Lower lobe of right lung (tissue), 2 donors: ENCODE data around the gene RBM22. TPM values are rescaled to one million over a fixed set of nuclear protein-coding genes. Genes with fewer than 3 reads are reported as not detected.

Experiments
- ATAC-seq, 2 donors: fragments of 200-7000 bp; cut with Tn5 transposase; one replicate each; pipeline ENCODE4 v1.9.1; 2020 to 2022; ENCODE audit warnings: mild to moderate bottlenecking in 2 of 2, moderate library complexity in 2 of 2
- DNase-seq: peaks from one replicate; pipeline ENCODE4 v3.0.0-alpha.2; 2020
- H3K27ac ChIP-seq: fragments of 200-600 bp; one replicate; pipeline ENCODE4 v1.8.0; 2022
- H3K27me3 ChIP-seq: fragments of 200-600 bp; one replicate; pipeline ENCODE4 v1.8.0; 2022; ENCODE audit warnings: low read depth
- H3K36me3 ChIP-seq: fragments of 200-600 bp; one replicate; pipeline ENCODE4 v1.8.0; 2022; ENCODE audit warnings: mild to moderate bottlenecking
- H3K4me1 ChIP-seq: fragments of 200-600 bp; one replicate; pipeline ENCODE4 v1.8.0; 2022
- H3K4me3 ChIP-seq: fragments of 200-600 bp; one replicate; pipeline ENCODE4 v1.8.0; 2022; ENCODE audit warnings: mild to moderate bottlenecking
- H3K9me3 ChIP-seq: fragments of 200-600 bp; one replicate; pipeline ENCODE4 v1.8.0; 2022
- CTCF ChIP-seq: fragments of 200-600 bp; IDR thresholded peaks from one replicate; pipeline ENCODE4 v1.8.0; 2022; ENCODE audit warnings: antibody characterized with exemption, mild to moderate bottlenecking
- intact Hi-C: fragments of 100-400 bp; cut with DNase I; formaldehyde crosslinking; loops from one replicate; pipeline ENCODE4 v1.11.0; 2022
- total RNA-seq: library from RNA; stranded (reverse); fragmentation: NEBNext Ultra II Directional; extraction: Animal tissue kit (Norgen Biotek cat#: 25700); gene quantifications from one replicate; pipeline ENCODE4 v1.2.1, GENCODE V29; 2021
- donor health status: DM: no; HTN: yes; CAD: no; lungs with severe emphysema.

The RBM22 gene
- total RNA-seq, 1 donor from 2014 or later: 46.8 TPM

- H3K9me3 ChIP-seq: no peaks in the 10 kb centered on the region
- no peak overlapping the region for H3K27ac ChIP-seq
- no peak for TF ChIP-seq CTCF
- H3K27me3 ChIP-seq: no peaks in the 10 kb centered on the region
- H3K4me3 ChIP-seq: no peak overlapping the region
- no peak for ATAC-seq
- no peak for DNase-seq
- intact Hi-C loops: no loop called here
- peaks cover 64% of the 10 kb centered on the region for H3K36me3 ChIP-seq
- H3K4me1 ChIP-seq: no peaks in the 10 kb centered on the region
Measured at GRCh38 chr5:150690760-150691159, 10.1 kb downstream of the RBM22 start.

- DNase-seq (no peak), ATAC-seq (no peak)
- no peak overlapping the region for H3K27ac ChIP-seq
- intact Hi-C loops: no loop called here
- no peaks in the 10 kb centered on the region for H3K27me3 ChIP-seq
- no peaks in the 10 kb centered on the region for H3K4me1 ChIP-seq
- H3K4me3 ChIP-seq: no peak overlapping the region
- H3K36me3 ChIP-seq: peaks cover 47% of the 10 kb centered on the region
- no peak for TF ChIP-seq CTCF
- no peaks in the 10 kb centered on the region for H3K9me3 ChIP-seq
Measured at GRCh38 chr5:150689120-150689519, 11.7 kb downstream of the RBM22 start.

GRCh38 chr5:150676578-150676977, 24.3 kb downstream of the RBM22 start:
- peaks cover 18% of the 10 kb centered on the region for H3K4me1 ChIP-seq
- intact Hi-C loops: no loop called here
- H3K27ac ChIP-seq: no peak overlapping the region
- no peak overlapping the region for H3K4me3 ChIP-seq
- no peak for DNase-seq
- H3K9me3 ChIP-seq: no peaks in the 10 kb centered on the region
- peaks cover 3% of the 10 kb centered on the region for H3K27me3 ChIP-seq
- no peak for ATAC-seq
- H3K36me3 ChIP-seq: no peaks in the 10 kb centered on the region
- no peak for TF ChIP-seq CTCF

GRCh38 chr5:150675069-150675468, 25.8 kb downstream of the RBM22 start:
- ATAC-seq: no peak
- Histone ChIP-seq H3K27ac (no peak overlapping the region), H3K36me3 (no peaks in the 10 kb centered on the region), H3K4me3 (no peak overlapping the region), H3K9me3 (no peaks in the 10 kb centered on the region), H3K27me3 (peaks cover 9% of the 10 kb centered on the region), H3K4me1 (peaks cover 23% of the 10 kb centered on the region)
- no peak for DNase-seq
- intact Hi-C loops: no loop called here
- TF ChIP-seq CTCF: no peak

- no peak for TF ChIP-seq CTCF
- H3K36me3 ChIP-seq: no peaks in the 10 kb centered on the region
- H3K4me3 ChIP-seq: no peak overlapping the region
- intact Hi-C loops: no loop called here
- peaks cover 9% of the 10 kb centered on the region for H3K27me3 ChIP-seq
- peaks cover 23% of the 10 kb centered on the region for H3K4me1 ChIP-seq
- H3K27ac ChIP-seq: peak overlapping the region; percentile 10
- no peak for DNase-seq
- no peak for ATAC-seq
- H3K9me3 ChIP-seq: no peaks in the 10 kb centered on the region
Measured at GRCh38 chr5:150674341-150674821, 26.5 kb downstream of the RBM22 start.

GRCh38 chr5:150672884-150673275, 28.0 kb downstream of the RBM22 start:
- TF ChIP-seq CTCF: no peak
- H3K4me3 ChIP-seq: peak overlapping the region; percentile 64
- peaks cover 9% of the 10 kb centered on the region for H3K27me3 ChIP-seq
- intact Hi-C loops: no loop called here
- no peaks in the 10 kb centered on the region for H3K36me3 ChIP-seq
- H3K27ac ChIP-seq: no peak overlapping the region
- peaks cover 23% of the 10 kb centered on the region for H3K4me1 ChIP-seq
- ATAC-seq (no peak), DNase-seq (no peak)
- H3K9me3 ChIP-seq: no peaks in the 10 kb centered on the region
